AG04450 (cell line): ENCODE results near the gene LCAT. TPM values are rescaled to one million over a fixed set of nuclear protein-coding genes. Genes with fewer than 3 reads are reported as not detected.
"Not testable (repeated sequence)": the region's sequence is repeated elsewhere in the genome, so short reads cannot be mapped to it uniquely, and the experiment has no call there.

ENCODE experiments used
- CTCF ChIA-PET: fragments of 300-600, 350-600 bp; formaldehyde crosslinking; extraction: SDS; loops from one replicate; lab custom pipeline; 2022; ENCODE audit warnings: antibody characterized with exemption, inconsistent platforms; lab: Charles Lee
- POLR2A ChIA-PET: fragments of 350-600 bp; formaldehyde crosslinking; extraction: SDS; loops from one replicate; lab custom pipeline; 2021; ENCODE audit warnings: antibody characterized with exemption, inconsistent platforms; lab: Yijun Ruan, JAX
- DNase-seq: peaks from one replicate; pipeline ENCODE4 v3.0.0-alpha.2; 2011; ENCODE audit warnings: low read depth, low spot score
- H3K27ac ChIP-seq: one replicate; pipeline ENCODE4 v1.5.1; 2012; ENCODE audit warnings: low read depth, low read length, control low read depth
- H3K27me3 ChIP-seq: one replicate; pipeline ENCODE4 v1.6.0; 2012; ENCODE audit warnings: low read length; ENCODE audit not compliant: control insufficient read depth, insufficient read depth
- H3K4me3 ChIP-seq: 2 replicates; pipeline ENCODE4 v1.5.1; 2011; ENCODE audit warnings: mild to moderate bottlenecking, low read depth, low read length, control low read depth
- H3K9me3 ChIP-seq: 2 replicates; pipeline ENCODE4 v1.5.1; 2012; ENCODE audit warnings: low read length; ENCODE audit not compliant: control insufficient read depth, insufficient read depth
- CTCF ChIP-seq: IDR thresholded peaks from 2 replicates; pipeline ENCODE4 v1.5.1; 2011; ENCODE audit warnings: low read depth, low read length, control low read depth, inconsistent platforms
- polyA plus RNA-seq: library from polyadenylated mRNA; depleted of rRNA; stranded (reverse); fragments of >200 nt; gene quantifications from 2 replicates; pipeline ENCODE4 v1.2.3, GENCODE V29; 2011

Gene LCAT
- polyA plus RNA-seq, 1 experiment: 5.2 TPM

- no peak for DNase-seq
- H3K4me3 ChIP-seq: no peak overlapping the region
- TF ChIP-seq CTCF: no peak
- no peaks in the 10 kb centered on the region for H3K9me3 ChIP-seq
- peak overlapping the region; percentile 52 for H3K27ac ChIP-seq
- ChIA-PET POLR2A (interaction anchor here (0.6 to 1.5 kb wide), 2 partner anchors 33 to 111 kb away, joined by 3 read pairs; partner anchors contain the start of genes NRN1L, RANBP10 and TSNAXIP1), CTCF (interaction anchor here (1.5 kb wide), 1 partner anchor 101 kb away, joined by 8 read pairs; no protein-coding TSS in a partner anchor)
- H3K27me3 ChIP-seq: no peaks in the 10 kb centered on the region
Measured at GRCh38 chr16:67917140-67917851, 26.6 kb downstream of the LCAT start.

GRCh38 chr16:67915831-67916723 lies 27.8 kb downstream of the LCAT start:
- DNase-seq: no peak
- H3K4me3 ChIP-seq: no peak overlapping the region
- POLR2A ChIA-PET: no interaction called here
- no peak overlapping the region for H3K27ac ChIP-seq
- H3K9me3 ChIP-seq: no peaks in the 10 kb centered on the region
- CTCF ChIA-PET: no interaction called here
- TF ChIP-seq CTCF: no peak
- H3K27me3 ChIP-seq: no peaks in the 10 kb centered on the region

GRCh38 chr16:67915496-67915769 lies 28.5 kb downstream of the LCAT start:
- CTCF ChIA-PET: interaction anchor here (0.9 to 1.2 kb wide), 2 partner anchors 10 to 99 kb away, joined by 4 read pairs; no protein-coding TSS in a partner anchor
- POLR2A ChIA-PET, DNase-seq, H3K27ac ChIP-seq, H3K27me3 ChIP-seq, H3K9me3 ChIP-seq, H3K4me3 ChIP-seq: not testable (repeated sequence)

DNA sequence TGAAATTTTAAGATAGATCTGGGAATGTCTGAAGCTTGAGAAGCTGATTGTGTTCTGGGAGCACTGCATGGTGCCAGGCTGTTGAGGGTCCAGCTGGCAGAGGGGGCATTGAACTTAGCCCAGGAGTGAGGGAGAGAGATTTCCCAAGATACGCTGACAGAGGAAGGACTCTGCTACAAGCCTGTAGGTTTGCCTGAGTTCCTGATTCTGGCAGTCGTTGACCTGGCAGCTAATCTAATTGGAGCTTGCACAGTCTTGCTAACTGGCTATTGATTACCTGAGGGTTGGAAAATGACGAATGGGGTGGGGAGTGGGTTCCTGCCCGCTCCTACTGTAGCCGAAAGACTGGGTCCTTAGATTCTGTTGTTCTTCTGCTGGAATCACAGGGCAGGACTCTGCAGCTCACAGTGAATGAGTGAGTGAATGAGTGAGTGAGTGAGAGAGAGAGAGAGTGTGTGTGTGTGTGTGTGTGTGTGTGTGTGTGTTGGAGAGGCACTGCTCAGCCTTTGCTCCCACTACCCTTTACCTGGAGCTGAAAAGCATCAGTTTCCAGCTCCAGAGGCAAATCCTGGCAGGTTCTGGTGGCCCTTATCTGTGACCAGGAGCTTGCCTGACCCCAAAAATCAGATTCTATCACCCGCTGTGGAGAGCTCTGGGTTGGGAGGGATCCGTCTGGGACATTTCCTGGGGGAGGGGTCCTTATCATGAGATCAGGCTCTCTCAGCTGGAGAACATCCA lies 29.0 kb downstream of the LCAT start:
- Histone ChIP-seq H3K4me3 (no peak overlapping the region), H3K9me3 (no peaks in the 10 kb centered on the region), H3K27me3 (no peaks in the 10 kb centered on the region), H3K27ac (no peak overlapping the region)
- CTCF ChIA-PET: interaction anchor here (0.5 to 1.5 kb wide), 4 partner anchors 9 to 394 kb away, joined by 3 to 8 read pairs (median 4); partner anchors contain the start of gene NRN1L
- no peak for TF ChIP-seq CTCF
- no peak for DNase-seq
- POLR2A ChIA-PET: no interaction called here

DNA sequence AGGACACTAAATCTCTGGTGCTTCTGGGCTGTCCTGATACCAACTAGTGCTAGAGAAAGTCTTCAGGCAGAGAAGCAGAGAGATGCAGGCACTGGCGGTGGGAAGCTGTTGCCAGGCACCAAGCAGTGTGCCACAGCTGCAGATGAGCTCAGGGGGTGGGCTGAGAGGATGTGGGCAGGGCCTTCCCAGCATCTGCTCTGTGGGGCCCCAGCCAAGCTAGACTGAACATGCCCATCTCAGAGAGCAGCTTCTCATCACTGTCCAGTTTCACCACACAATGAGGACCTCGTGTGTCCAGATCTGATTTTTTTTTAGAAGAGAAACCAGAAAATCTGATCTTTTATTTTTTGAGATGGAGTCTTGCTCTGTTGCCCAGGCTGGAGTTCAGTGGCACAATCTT lies 33.8 kb downstream of the LCAT start:
- DNase-seq: peak; percentile 42

More for the DNA sequence above, 33.8 kb downstream of the LCAT start:
- ChIA-PET CTCF (interaction anchor here (0.5 to 2.1 kb wide), 3 partner anchors 93 to 239 kb away, joined by 3 to 10 read pairs (median 3); no protein-coding TSS in a partner anchor), POLR2A (no interaction called here)
- no peak for TF ChIP-seq CTCF
- no peaks in the 10 kb centered on the region for H3K27me3 ChIP-seq
- no peak overlapping the region for H3K27ac ChIP-seq
- no peak overlapping the region for H3K4me3 ChIP-seq
- H3K9me3 ChIP-seq: no peaks in the 10 kb centered on the region
